Epithelial cell of prostate (primary cell): ENCODE results near the gene HOXC11.

Source experiments
- DNase-seq: peaks from one replicate; pipeline ENCODE4 v3.0.0-alpha.2; 2011; ENCODE audit warnings: low read depth, low spot score
- H3K27ac ChIP-seq: fragments of 450-650 bp; 2 replicates; pipeline ENCODE4 v1.5.1; 2017; ENCODE audit warnings: mild to moderate bottlenecking

Gene HOXC11

DNA sequence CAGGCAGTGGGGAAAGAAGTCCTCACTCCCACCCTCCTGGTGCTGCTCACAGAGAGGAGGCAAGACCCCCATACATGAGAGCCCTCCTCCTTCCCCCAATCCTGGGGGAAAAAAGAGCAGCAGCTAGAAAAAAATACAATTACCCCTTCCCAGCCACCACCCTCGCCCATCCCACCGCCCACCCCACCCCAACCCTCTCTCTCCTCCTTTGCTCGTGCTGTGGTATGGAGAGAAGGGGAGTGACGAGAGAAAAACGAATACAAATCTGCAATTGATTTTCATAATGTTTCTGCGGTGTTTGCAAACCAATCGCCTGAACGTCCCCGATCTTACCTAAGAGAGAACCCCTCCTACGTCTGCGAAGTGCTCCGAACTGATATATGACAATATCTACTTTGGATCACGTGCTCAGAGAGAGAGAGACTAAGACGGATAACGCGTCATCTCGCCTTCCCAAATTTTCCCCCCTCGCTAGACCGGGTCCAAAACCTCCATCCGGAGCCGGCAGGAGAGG is at the start of gene HOXC11:
HOXC11 (plus strand) TSS at position 405 of the 514 bp plus-strand sequence. CDS start 116 bp downstream, outside the sequence.
- no peak within 1 kb of the TSS for H3K27ac ChIP-seq
- DNase-seq = no peak

DNA sequence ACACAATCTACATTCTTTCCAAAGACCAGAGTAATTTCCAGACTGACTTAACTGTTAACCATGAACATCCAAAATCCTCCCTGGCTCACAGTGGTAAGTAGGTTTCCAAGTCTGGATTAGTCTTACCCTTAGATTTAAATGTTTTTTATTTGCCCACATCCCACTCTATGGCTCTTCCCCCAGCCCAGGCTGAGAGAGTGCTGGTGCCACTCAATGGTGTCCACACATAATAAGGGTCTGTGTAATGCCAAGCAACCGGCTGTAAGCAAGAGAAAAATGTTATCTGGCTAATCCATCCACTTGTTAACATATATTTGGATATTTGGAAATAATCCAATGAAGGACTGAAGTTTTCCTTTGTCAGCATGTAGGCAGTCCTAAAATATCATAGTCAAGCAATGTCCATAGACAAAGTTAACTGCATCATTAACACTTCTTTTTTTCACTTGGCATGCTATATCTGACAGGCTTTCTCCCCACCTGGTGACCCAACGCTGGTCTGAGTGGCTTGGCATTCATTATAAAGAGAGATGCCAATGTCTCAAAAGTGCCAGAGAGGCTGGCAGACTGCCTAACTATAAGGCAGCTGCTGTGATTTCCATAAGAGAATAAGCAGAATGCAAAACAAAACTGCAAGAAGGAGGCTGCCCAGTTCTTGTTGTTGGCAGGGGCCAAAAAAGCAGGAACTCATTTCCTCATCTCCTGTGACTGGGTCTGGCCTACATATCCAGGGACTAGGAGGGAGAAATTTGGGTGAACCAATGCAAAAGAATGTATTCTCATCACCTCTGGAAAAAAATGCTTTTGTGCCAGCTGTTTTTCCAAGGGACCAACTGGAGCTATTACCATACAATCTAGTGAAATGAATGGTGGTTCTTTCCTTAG is 48.2 kb upstream of the HOXC11 start:
- H3K27ac ChIP-seq = no peak overlapping the region

DNA sequence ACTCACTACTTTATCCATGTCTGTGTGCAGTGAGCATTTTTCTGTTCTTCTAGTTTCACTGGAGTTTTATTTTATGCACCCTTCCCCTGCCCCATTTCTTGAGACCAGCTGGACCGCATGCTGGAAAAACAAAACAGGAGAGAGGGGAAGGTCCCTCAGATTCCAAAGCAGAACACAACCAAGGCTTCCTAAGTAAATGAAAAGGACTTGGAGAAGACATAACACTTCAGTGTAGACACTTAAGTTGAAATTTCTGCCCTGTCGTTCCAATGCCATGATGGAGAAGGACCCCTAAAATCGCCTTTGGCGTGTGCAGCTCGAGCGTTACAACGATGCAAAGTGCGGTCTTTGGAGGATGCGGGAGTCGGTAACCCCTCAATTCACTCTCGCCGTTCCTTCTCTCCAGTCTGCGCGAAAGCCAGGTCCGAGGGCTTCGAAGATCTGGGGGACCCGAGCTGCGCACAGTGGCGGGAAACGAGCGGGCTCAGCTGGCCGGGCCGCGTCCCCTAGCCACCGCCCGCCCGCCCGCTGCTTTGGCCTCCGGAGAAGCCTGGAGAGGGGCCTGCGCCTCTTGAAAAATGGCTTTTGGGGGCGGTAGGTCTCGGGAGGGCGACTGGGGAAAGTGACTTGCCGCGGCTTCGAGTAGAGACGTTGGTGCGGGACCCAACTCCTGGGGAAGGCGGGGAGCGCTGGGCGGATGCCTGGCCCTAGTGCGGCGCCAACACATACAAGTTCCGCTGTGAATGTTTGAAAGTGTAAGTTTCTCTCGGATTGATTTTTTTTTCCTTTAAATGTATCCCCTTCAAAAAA is 45.5 kb upstream of the HOXC11 start:
- no peak overlapping the region for H3K27ac ChIP-seq
- no peak for DNase-seq

More for the DNA sequence above, 48.2 kb upstream of the HOXC11 start:
- no peak for DNase-seq

DNA sequence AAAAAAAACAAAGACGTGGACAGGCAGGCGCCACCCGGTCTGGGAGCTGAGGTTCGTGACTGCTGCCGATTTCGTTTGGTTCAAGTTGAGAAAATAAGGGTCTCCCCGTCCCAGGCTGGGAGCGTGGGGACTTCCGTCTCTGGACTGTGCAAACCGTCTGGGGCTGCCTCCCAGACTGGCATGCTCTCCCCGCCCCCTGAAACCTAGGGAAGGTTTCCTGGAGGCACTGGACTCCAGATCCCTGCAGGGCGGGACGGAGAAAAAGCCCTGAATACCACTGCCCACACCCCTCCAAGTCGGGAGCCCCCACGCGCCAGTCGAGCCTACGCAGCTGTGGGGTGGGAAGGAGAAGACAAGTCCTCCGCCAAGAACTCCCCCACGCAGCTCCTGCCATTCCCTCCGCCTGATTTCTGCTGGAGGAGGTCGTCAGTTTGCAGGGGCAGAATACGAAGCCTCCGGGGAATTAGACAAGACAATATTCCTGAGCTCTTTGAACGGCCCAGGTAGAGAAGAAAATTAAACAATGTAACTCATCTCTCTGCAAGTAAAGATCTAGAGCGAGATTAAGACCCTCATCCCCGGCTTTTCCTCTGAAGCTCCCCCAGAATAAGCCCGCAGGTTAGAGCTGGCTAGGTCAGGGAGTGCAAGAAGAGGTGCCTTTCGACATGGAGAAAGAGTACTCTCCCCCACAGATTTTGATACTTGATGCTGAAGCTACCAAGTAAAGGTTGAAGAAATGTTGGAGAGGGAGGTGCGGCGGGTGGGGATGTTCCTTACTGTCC is 44.7 kb upstream of the HOXC11 start:
- DNase-seq = no peak

DNA sequence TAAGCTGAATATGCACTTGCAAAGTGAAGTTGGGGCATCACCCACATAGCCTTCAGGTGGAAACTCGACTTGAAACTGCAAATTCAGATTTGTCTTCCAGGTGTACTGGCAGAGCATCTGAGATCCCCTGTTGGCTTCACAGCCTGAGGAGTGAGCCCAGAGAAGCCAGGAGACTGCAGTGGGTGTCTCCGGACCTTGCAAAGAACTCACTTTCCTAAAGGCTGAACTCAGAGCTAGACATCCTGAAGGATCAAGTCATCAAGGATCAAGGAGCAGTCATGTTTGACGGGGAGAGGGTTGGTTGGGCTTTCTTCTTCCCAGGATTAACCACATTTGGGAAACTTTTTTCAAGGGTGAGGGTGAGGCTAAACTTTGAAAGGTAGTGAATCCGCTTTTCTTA is 43.4 kb upstream of the HOXC11 start:
- no peak for DNase-seq
- H3K27ac ChIP-seq = no peak overlapping the region

More for the DNA sequence above, 44.7 kb upstream of the HOXC11 start:
- no peak overlapping the region for H3K27ac ChIP-seq

DNA sequence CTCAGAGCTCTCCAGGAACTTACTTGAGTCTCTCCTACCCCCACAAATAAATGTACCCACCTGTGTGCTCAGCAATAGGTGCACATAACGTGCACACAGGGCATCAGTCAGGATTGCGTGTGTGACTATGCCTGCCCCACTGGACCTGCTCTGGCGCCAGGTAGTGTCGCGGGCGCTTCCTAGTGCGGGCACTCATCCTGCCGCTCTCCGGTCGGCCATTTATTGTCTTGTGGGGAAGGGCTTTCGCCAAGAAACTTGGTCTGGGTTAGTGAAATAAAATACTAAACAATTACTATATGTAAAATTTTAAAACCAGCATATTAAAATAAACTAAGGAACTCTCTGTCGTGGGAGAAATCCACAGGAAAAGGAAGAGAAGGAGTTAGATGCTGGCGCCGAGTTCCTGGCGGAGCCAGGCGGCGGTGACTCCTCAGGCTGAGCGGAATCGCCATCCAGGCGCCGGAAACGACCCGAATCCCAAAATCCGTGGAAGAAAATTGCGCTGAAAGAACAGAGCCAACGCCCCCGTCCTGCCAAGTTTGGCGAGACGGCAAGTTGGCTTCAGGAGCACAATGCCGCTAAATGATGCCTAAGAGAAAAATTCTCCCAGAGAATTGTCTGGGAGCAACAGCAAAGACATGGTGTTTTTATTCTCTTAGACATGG is 42.2 kb upstream of the HOXC11 start:
- no peak overlapping the region for H3K27ac ChIP-seq

DNA sequence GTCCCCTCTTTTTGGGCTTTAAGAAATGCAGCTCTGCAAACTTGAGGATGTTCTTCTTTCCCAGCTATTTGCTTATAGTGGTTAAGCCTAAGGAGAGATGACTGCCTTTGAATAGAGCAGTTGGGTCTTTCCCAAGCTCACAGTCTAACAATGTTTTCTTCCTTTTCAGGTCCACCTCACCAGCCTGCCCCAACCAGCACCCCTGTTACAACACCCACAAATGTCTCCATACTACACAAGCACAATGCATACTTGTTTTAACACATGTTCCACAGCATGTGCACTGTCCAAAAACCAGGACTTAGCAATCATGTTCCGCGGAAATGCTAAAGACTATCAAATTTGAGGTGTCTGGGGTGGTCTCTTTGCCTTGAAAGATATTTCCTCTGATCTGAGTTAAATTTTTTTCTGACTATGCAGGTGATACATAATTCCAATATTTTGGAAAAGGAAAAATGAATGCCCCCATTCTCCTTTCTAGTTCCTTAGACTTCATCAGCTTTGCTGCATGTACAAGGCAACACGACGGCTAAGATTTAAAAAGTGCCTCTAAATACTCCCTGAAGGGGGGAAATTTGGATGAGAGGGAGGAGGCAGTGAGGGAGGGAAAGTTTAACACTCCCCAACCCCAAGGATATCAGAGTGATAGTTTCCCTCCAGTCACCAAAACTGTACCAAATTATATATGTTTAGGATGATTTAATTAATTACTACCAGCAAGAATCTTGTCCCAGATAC is 40.9 kb upstream of the HOXC11 start:
- DNase-seq = no peak
- no peak overlapping the region for H3K27ac ChIP-seq

More for the DNA sequence above, 42.2 kb upstream of the HOXC11 start:
- DNase-seq = no peak

DNA sequence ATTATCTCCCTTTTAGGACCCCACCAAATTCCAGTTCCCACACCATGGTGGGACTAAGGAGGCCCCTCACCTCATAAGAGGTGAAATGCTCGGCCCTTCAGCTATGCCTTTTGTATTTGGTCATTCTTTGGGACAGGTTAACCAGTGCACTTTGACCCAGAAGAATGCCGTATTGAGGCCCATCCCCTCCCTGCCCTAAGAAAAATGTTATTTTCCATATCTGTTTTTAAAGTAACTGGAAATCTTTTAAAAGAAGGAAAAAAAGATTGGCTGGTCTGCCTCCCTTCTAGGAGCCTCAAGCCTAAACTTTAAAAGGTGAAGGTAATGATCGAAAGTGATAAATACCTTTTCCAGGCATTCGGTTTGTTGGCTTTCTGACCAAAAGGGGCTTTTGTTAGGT is 40.0 kb upstream of the HOXC11 start:
- H3K27ac ChIP-seq = no peak overlapping the region
- DNase-seq = no peak

DNA sequence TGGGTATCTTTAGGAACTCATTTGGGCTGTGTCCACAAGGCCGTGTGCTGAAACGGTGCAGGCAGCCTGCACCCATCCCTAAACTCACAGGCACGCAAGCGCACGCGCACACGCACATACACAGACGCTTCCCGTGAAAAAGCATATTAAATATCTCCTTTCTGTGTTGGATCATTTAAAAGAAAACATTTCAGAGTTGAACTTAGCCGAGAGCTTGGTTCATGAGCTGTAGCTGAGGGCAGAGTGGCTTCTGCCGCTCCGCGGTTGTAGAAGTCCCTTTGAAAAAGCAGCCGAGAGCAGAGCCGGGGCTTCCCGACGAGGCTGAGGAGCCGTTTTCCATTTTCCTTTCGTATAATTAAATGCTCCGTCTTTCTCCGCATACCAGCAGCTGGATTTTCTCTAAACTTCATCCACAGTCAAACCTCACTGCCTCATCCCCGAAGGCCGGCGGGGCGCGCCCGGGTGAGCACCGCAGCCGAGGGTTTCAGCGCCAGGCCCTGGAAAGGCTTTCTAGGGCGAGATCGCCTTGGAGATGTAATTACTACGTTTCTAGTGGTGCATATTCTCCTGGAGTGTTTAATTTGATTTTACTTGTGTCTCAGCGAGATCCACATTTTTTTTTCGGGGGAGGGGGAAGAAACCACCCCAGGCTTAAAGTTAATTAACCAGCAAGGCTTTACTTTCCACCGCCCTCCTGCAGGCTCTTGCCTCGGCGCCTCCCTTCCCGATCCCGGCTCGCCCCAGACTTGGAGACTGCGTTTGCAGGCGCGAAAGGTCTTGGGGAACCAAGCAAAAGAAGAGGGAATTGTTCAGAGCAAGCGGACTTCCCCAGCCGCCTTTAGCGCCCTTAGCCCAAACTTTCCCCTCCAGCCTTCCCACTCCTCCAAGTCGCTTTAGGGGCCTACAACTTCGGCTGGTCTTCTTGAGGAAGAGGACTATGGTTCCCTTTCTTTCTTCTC is 37.3 kb upstream of the HOXC11 start:
- H3K27ac ChIP-seq = no peak overlapping the region
- DNase-seq = no peak

DNA sequence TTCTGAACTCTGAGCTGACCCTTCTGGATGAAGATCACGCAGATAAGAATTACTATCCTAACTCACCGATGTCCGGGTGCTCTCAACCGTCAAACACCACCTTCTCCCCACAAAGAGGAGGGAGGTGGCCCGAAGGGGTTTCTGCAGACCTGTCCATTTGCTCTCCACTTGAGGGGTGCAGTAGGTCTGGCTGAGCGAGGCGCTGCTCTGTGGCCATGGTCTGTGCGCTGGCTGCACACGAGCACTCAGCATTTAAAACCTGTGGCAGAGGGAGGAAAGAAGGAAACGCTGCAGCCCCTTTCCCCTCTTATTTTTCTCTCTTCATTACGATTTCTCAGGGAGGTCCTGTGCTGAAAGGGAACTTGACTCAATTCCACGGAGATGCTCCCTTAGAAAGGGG is 35.8 kb upstream of the HOXC11 start:
- no peak overlapping the region for H3K27ac ChIP-seq
- no peak for DNase-seq

DNA sequence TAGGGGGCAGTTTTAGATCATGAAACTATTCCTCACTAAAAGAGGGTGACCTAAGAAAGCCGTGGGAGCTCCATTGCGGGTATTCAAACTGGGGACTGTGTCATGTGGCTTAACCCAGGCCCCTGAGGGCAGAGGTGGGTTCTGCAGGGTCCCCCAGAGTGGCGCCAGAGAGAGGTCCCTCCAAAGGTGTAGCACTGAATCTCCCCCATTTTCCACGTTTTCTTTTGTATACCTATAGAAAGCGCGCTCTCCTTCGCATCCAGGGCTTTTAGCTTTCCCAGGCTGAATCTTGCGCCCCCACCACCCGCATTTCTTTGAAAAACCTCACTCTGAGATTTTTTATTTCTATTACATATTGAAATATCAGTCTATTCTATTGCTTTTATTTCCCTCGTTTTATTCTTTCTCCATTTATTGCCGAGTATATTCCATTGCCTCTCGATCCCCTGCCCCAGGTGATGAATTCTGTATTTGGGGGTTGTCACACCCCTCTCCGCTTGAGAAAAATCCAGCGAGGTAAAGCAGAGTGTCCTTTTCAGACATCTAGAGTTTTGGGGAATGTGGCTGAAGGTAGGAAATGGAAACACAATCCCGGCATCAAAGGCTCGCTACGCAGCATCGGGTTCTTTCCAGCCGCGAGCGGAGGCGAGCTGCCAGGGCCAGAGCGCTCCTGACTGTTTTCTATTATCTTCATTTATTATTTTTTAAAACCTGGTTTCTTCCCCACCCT is 35.2 kb upstream of the HOXC11 start:
- DNase-seq = no peak
- H3K27ac ChIP-seq = no peak overlapping the region

DNA sequence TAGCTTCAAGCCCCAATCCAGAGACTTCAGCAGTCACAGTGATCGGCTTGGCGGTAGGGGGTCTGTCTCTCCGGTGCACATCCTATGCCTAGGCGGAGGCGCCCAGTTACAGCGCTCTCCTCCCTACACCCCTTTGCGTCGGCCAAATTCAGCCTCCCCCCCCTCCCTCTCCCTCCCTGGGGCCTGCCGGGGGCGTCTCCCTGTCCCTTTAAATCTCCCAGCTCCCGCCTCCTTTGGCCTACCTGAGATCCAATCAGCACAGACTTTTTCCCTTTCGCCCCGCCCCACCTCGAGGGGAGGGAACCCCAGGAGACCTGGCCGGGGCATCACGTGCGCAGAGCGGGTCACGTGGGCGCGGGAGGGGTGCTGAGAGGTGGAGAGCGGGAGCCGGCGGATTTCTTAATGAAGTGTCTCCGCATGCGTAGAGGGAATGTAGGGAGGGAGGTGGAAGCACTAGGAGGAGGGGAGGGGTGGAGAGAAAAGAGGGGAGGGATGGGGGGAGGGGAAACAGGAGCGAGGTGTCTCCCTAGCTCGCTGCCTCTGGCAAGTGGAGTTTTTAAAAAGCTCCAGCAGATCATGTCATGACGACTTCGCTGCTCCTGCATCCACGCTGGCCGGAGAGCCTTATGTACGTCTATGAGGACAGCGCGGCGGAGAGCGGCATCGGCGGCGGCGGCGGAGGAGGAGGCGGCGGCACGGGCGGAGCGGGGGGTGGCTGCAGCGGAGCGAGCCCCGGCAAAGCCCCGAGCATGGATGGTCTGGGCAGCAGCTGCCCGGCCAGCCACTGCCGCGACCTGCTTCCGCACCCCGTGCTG is 34.4 kb upstream of the HOXC11 start, which contains the start of gene HOXC13:
HOXC13 (plus strand) TSS at position 506 of the 815 bp plus-strand sequence; CDS start at position 582, 76 bp downstream.
- peak; percentile 89 for DNase-seq
- H3K27ac ChIP-seq = no peak within 1 kb of the TSS

DNA sequence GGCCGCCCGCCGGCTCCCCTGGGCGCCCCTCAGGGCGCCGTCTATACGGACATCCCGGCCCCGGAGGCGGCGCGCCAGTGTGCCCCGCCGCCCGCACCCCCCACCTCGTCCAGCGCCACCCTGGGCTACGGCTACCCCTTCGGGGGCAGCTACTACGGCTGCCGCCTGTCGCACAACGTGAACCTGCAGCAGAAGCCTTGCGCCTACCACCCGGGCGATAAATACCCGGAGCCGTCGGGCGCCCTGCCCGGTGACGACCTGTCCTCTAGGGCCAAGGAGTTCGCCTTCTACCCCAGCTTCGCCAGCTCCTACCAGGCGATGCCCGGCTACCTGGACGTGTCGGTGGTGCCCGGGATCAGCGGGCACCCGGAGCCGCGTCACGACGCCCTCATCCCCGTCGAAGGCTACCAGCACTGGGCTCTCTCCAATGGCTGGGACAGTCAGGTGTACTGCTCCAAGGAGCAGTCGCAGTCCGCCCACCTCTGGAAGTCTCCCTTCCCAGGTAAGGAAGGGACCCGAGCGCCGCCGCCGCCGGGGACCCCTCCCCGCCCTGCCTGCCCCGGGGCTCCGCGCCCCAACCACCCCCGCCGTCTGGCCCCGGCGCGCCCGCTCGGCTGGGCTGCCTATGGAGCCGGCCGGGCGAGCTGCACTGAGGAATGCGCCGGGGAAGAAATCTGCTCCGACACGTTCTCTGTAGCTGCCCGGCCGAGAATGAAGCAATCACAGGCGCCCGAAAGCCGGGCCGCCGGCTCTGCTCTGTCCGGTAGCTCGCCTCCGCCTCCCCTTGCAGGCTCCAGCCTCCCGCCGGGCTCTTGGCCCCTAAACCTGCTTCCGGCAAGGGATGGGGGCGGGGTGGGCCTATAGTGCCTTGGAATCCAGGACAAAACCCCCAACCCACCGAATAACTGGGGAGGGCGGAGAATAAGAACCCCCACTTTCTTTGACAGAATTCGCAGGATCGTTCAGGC is 33.5 kb upstream of the HOXC11 start:
- H3K27ac ChIP-seq = no peak overlapping the region
- peak; percentile 27 for DNase-seq

DNA sequence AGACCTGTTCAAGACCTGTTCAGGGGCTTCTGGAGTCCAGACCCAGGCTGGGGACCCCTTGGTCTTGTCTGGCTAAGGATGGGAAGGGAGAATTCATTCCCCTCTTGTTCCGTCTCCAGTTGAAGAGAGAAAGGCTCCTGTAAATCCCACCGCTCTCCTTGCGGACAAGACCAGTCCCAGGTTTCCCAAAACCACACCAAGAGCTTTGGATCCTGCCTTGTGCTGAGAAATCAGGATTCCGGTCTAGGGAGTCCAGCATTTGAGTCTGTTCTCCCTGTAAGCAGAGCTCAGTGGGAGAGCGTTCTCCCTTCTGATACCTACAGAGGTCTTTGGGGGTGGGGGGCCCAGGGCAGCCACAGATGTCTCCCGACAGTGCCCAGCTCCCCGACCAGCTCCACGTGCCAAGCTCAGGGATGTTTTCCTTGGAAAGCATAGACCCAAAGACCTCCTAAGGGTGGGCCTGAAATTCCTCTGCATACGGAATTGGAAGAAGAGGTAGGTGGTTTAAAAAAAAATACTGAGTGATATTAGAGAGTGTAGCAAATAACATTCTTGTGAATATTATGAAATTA is 32.4 kb upstream of the HOXC11 start:
- no peak for DNase-seq
- H3K27ac ChIP-seq = no peak overlapping the region

DNA sequence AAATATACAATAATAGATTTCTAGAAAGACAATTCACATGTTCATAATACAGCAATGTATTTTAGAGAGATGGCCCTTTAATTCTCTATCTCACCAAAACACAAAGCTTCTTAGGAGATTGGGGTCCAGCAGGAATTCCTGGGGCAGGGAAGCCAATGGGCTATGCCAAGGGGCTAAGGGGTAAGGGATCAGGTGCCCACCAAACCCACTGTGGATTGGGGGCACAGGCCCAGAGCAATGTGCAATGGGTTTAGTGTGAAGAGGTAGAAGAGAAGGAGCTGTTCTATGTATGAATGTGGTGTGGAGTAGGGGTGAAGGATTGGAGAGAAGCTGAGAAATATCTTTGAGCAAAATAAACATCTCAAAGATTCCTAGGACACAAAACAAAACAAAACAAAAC is 31.7 kb upstream of the HOXC11 start:
- no peak overlapping the region for H3K27ac ChIP-seq
- DNase-seq = no peak
